Mesodermal cell (in vitro differentiated cells): ENCODE data around the gene BCS1L.
"Not testable (repeated sequence)": the region's sequence is repeated elsewhere in the genome, so short reads cannot be mapped to it uniquely, and the experiment has no call there.

Experiments
- H3K27ac ChIP-seq: 2 replicates; pipeline ENCODE4 v1.7.0; 2013; ENCODE audit warnings: mild to moderate bottlenecking, low read depth, low read length, moderate library complexity; ENCODE audit not compliant: severe bottlenecking
- H3K36me3 ChIP-seq: 2 replicates; pipeline ENCODE4 v1.7.1; 2013; ENCODE audit warnings: mild to moderate bottlenecking, low read length, moderate library complexity; ENCODE audit not compliant: control insufficient read depth, insufficient read depth
- H3K4me1 ChIP-seq: one replicate; pipeline ENCODE4 v1.7.1; 2013; ENCODE audit warnings: mild to moderate bottlenecking, low read length; ENCODE audit not compliant: insufficient read depth, control insufficient read depth, poor library complexity, severe bottlenecking
- H3K4me3 ChIP-seq: 2 replicates; pipeline ENCODE4 v1.7.0; 2013; ENCODE audit warnings: low read length, control low read depth, mild to moderate bottlenecking; ENCODE audit not compliant: insufficient read depth, poor library complexity, severe bottlenecking; ENCODE audit errors: extremely low read depth
- H3K9me3 ChIP-seq: 2 replicates; pipeline ENCODE4 v1.7.1; 2013; ENCODE audit warnings: mild to moderate bottlenecking, low read length, moderate library complexity; ENCODE audit not compliant: control insufficient read depth
- WGBS, 2 experiments: methylation state at CpG; one replicate each; pipeline ENCODE4 v1.1.5; 2013; ENCODE audit warnings: missing lambda C conversion rate in 2 of 2; ENCODE audit not compliant: insufficient coverage in 2 of 2; 5-methylcytosine and 5-hydroxymethylcytosine counted together

Gene BCS1L

GRCh38 chr2:218662377-218662776 lies 2.9 kb downstream of the BCS1L start:
- Histone ChIP-seq H3K4me1 (no peaks in the 10 kb centered on the region), H3K9me3 (no peaks in the 10 kb centered on the region), H3K36me3 (peaks cover 66% of the 10 kb centered on the region), H3K4me3 (no peak overlapping the region), H3K27ac (no peak overlapping the region)
- 95 to 96% methylated on average over 3 to 5 of the region's 7 CpGs for WGBS, 2 experiments

DNA sequence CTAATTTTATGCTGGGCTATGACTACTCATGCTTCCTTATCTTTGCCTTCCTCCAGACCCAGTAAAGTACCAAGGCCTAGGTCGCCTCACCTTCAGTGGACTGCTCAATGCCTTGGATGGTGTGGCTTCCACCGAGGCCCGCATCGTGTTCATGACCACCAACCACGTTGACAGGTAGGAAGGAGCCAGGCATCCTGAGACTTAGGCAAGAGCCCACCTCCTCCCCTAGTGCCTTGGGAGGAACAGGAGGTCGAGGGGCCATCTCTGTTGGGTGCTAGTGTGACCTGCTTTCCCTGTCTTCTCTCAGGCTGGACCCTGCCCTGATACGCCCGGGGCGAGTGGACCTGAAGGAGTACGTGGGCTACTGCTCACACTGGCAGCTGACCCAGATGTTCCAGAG lies 3.3 kb downstream of the BCS1L start:
- no peaks in the 10 kb centered on the region for H3K4me1 ChIP-seq
- no peak overlapping the region for H3K4me3 ChIP-seq
- H3K27ac ChIP-seq: no peak overlapping the region
- peaks cover 66% of the 10 kb centered on the region for H3K36me3 ChIP-seq
- H3K9me3 ChIP-seq: no peaks in the 10 kb centered on the region
- 93 to 97% methylated on average over 7 to 9 of the region's 10 CpGs for WGBS, 2 experiments

GRCh38 chr2:218663901-218664300 lies 4.4 kb downstream of the BCS1L start:
- H3K4me1 ChIP-seq: no peaks in the 10 kb centered on the region
- no peak overlapping the region for H3K4me3 ChIP-seq
- H3K36me3 ChIP-seq: peaks cover 76% of the 10 kb centered on the region
- 93% methylated on average over 13 to 15 of the region's 15 CpGs for WGBS, 2 experiments
- no peaks in the 10 kb centered on the region for H3K9me3 ChIP-seq
- H3K27ac ChIP-seq: no peak overlapping the region

- peaks cover 83% of the 10 kb centered on the region for H3K36me3 ChIP-seq
- H3K4me3 ChIP-seq: no peak overlapping the region
- WGBS, 2 experiments: 95 to 96% methylated on average over 7 of the region's 7 CpGs
- no peaks in the 10 kb centered on the region for H3K9me3 ChIP-seq
- H3K27ac ChIP-seq: no peak overlapping the region
- H3K4me1 ChIP-seq: no peaks in the 10 kb centered on the region
Observed at GRCh38 chr2:218664653-218665052, 5.2 kb downstream of the BCS1L start.

DNA sequence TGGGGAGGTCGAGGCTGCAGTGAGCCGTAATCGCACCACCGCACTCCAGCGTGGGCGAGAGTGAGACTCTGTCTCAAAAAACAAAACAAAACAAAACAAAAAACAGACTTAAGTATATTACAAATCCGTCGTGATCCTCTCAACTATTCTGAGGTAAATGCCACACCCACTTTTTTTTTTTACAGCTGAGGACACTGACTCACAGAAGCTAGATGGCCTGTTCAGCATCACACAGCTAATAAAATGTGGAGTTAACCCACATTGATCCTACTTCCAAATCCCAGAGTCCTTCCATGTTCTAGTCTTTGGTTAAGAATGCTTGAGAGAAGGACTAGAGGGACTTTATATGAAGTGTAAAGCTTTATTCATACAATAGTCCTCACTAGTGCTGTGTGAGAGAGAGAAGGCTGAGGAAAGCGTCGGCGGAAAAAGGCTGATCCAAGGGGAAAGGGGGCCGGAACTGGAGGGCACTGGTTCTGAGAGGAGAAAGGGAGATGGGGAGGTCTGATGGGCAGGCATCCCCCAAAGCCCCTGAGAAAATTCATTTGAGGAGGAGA lies 11.7 kb downstream of the BCS1L start:
- Histone ChIP-seq H3K4me3 (peak overlapping the region; percentile 84), H3K36me3 (peaks cover 59% of the 10 kb centered on the region), H3K4me1 (no peaks in the 10 kb centered on the region), H3K27ac (peak overlapping the region; percentile 72), H3K9me3 (no peaks in the 10 kb centered on the region)
- 44 to 50% methylated on average over 11 to 12 of the region's 12 CpGs for WGBS, 2 experiments

DNA sequence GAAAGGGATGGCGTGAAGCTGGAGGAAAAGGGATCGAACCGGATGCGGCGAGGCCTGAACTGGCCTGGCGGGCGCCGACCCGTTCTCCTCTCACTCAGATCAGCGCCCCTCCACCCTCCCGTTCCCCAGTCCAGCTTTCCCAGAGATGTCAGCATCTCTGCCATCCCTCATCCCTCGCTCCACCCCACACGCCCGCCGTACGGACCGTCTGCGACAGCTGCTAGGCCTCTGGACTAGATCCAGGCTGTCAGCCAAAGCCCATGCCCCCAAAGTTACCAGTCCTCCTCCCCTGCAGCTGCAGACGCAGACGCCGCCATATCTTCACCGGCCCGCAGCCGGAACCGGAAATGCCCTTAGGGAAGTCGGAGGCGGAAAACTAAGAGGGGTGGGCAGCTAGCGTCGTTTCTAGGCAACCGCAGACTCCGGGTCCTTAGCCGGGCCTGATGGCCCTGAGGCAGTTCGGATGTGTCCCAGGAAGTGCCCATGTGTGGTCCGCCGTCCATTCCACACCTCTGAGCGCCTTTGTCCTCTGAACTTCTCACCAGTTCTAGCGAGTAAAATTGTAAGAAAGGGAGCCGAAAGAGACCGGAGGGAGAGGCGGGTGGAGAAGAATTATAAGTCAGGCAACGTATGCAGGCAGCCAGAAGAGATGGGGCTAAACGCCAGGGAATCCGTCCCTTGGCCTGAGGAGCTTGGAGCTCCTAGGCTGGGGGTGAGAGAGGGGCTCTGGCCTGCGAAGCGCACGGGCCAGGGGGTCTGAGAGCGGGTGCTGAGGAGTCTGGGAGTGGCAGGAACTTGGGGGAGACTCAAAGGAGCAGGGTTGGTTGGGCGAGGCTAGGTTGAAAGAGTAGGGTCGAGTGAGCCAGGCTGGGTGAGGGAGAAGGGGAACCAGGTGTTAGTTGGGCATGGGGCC lies 12.4 kb downstream of the BCS1L start, which contains the start of the genes RNF25 and STK36:
RNF25 (minus strand) TSS at position 349 of the 913 bp plus-strand sequence; CDS start at position 317, 32 bp downstream.
STK36 (plus strand) TSS at position 433 of the 913 bp plus-strand sequence. CDS start 744 bp downstream, outside the sequence.
- 0 to 2% methylated on average over 27 to 32 of the region's 49 CpGs for WGBS, 2 experiments
- peak within 1 kb of the TSS; percentile 72 for H3K27ac ChIP-seq

GRCh38 chr2:218679119-218679518 lies 19.6 kb downstream of the BCS1L start:
- H3K36me3 ChIP-seq: peaks cover 60% of the 10 kb centered on the region
- H3K9me3 ChIP-seq: no peaks in the 10 kb centered on the region
- H3K27ac ChIP-seq: no peak overlapping the region
- WGBS, 2 experiments: 92 to 93% methylated on average over 4 of the region's 4 CpGs
- no peak overlapping the region for H3K4me3 ChIP-seq
- H3K4me1 ChIP-seq: peaks cover 6% of the 10 kb centered on the region

More for the DNA sequence above, 12.4 kb downstream of the BCS1L start, which contains the start of the genes RNF25 and STK36:
- H3K36me3 ChIP-seq: peaks cover 54% of the 10 kb centered on the region
- H3K9me3 ChIP-seq: no peaks in the 10 kb centered on the region
- peak within 1 kb of the TSS; percentile 84 for H3K4me3 ChIP-seq
- no peaks in the 10 kb centered on the region for H3K4me1 ChIP-seq

DNA sequence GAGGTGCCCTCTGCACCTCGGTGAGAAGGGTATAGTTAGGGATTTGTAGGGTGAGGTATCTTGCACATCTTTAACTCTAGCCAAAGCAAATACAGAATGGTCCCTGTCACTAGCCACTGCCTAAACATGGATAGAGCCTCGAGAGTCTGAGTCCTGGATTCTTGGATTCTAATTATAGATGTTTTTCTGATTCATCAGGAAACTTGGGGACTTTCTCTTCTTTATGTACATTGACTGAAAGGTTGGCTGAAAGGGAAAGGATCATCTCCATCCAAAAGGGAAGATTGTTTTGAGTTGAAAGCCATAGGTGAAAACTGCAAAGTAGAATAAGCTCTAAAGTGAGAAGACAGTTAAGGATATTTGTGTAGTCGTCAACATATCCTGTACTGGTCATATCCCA lies 20.6 kb downstream of the BCS1L start:
- no peaks in the 10 kb centered on the region for H3K9me3 ChIP-seq
- peaks cover 6% of the 10 kb centered on the region for H3K4me1 ChIP-seq
- no peak overlapping the region for H3K4me3 ChIP-seq
- 80% methylated on average over 2 of the region's 3 CpGs; no CpG with 5 or more reads in 1 of the 2 experiments for WGBS, 2 experiments
- H3K27ac ChIP-seq: no peak overlapping the region
- peaks cover 56% of the 10 kb centered on the region for H3K36me3 ChIP-seq

- WGBS, 2 experiments: 33% methylated on average over 3 of the region's 5 CpGs; no CpG with 5 or more reads in 1 of the 2 experiments
- not testable (repeated sequence) for H3K4me3 ChIP-seq, H3K27ac ChIP-seq, H3K9me3 ChIP-seq, H3K4me1 ChIP-seq
- peaks cover 50% of the 10 kb centered on the region for H3K36me3 ChIP-seq
Observed at GRCh38 chr2:218687400-218688060, 28.0 kb downstream of the BCS1L start.

DNA sequence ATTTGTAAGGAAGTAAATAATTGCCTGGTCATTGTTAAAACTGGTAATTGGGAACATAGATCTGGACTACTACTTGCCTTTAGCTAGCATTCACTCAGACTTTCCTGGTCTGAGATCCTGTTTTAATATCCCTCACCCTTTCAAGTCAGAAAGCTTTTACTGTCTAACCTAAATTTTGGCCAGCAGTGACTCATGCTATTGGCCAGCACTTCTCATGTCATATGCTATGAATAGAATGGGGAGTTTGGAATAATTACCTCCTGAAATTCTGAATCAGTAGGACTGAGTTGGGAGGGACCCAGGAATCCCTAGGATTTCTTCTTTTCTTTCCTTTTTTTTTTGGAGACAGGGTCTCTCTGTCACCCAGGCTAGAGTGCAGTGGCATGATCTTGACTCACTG lies 31.8 kb downstream of the BCS1L start:
- peaks cover 57% of the 10 kb centered on the region for H3K36me3 ChIP-seq

More for the DNA sequence above, 31.8 kb downstream of the BCS1L start:
- peaks cover 13% of the 10 kb centered on the region for H3K4me1 ChIP-seq
- H3K27ac ChIP-seq: no peak overlapping the region
- H3K4me3 ChIP-seq: no peak overlapping the region
- no peaks in the 10 kb centered on the region for H3K9me3 ChIP-seq
